MCF 10A (cell line): ENCODE data around the gene NFIX. TPM values are rescaled to one million over a fixed set of nuclear protein-coding genes. Genes with fewer than 3 reads are reported as not detected.

Experiments used
- BruUV-seq: library from RNA; stranded (reverse); fragments of 400-500 nt; replicated peaks from 2 replicates; lab custom pipeline; 2021; lab: Mats Ljungman, UMichigan
- CTCF ChIA-PET: fragments of 300-600 bp; sonication (Branson Sonifier 250); formaldehyde crosslinking; extraction: SDS; loops from one replicate; lab custom pipeline; 2021; ENCODE audit warnings: antibody characterized with exemption, inconsistent platforms; lab: Yijun Ruan, JAX
- POLR2A ChIA-PET: fragments of 300-600, 350-650 bp; sonication (Branson Sonifier 250); formaldehyde crosslinking; extraction: SDS; loops from one replicate; lab custom pipeline; 2020; ENCODE audit warnings: antibody characterized with exemption, inconsistent platforms; lab: Yijun Ruan, JAX
- DNase-seq: peaks from one replicate; pipeline ENCODE4 v3.0.0-alpha.2; 2018; ENCODE audit not compliant: unreplicated experiment
- H3K27ac Mint-ChIP-seq: one replicate; pipeline ENCODE4 v1.8.0; 2022; ENCODE audit warnings: mild to moderate bottlenecking, low read depth, mixed read lengths; ENCODE audit not compliant: unreplicated experiment
- H3K27me3 Mint-ChIP-seq: one replicate; pipeline ENCODE4 v1.8.0; 2022; ENCODE audit warnings: mixed read lengths; ENCODE audit not compliant: insufficient read depth, unreplicated experiment
- H3K36me3 Mint-ChIP-seq: one replicate; pipeline ENCODE4 v1.8.0; 2022; ENCODE audit warnings: mild to moderate bottlenecking, moderate library complexity, mixed read lengths; ENCODE audit not compliant: insufficient read depth, unreplicated experiment
- H3K4me1 Mint-ChIP-seq: one replicate; pipeline ENCODE4 v1.8.0; 2022; ENCODE audit warnings: mixed read lengths; ENCODE audit not compliant: insufficient read depth, unreplicated experiment
- H3K4me3 Mint-ChIP-seq: one replicate; pipeline ENCODE4 v1.8.0; 2022; ENCODE audit warnings: mild to moderate bottlenecking, moderate library complexity, mixed read lengths; ENCODE audit not compliant: unreplicated experiment
- H3K9me3 Mint-ChIP-seq: one replicate; pipeline ENCODE4 v1.8.0; 2022; ENCODE audit warnings: mixed read lengths; ENCODE audit not compliant: unreplicated experiment
- intact Hi-C: fragments of 100-400 bp; cut with micrococcal nuclease; formaldehyde crosslinking; loops from 2 replicates; pipeline ENCODE4 v1.14.1; 2022
- total RNA-seq: library from RNA; stranded (reverse); gene quantifications from 2 replicates; pipeline ENCODE4 v1.2.3, GENCODE V29; 2022
- TF ChIP-seq, protein P1 (sequence below): fragments of 200-600 bp; IDR thresholded peaks from one replicate; pipeline ENCODE4 v1.8.0; 2022; ENCODE audit warnings: antibody characterized with exemption, mild to moderate bottlenecking; ENCODE audit not compliant: unreplicated experiment

Gene NFIX
- total RNA-seq, 1 experiment from 2014 or later, result 27.2 TPM

GRCh38 chr19:13024951-13025697 is 29.8 kb downstream of the NFIX start:
- H3K4me3 Mint-ChIP-seq, result peak overlapping the region; percentile 69
- intact Hi-C loops, result loop anchor here (5.0 kb wide), 1 partner anchor 37 kb away; no protein-coding TSS in a partner anchor
- H3K4me1 Mint-ChIP-seq, result peaks cover 42% of the 10 kb centered on the region
- no TSS peak for BruUV-seq
- ChIA-PET POLR2A (interaction anchor here (0.5 to 3.5 kb wide), 7 partner anchors 8 to 92 kb away, joined by 3 to 45 read pairs (median 4); no protein-coding TSS in a partner anchor), CTCF (interaction anchor here (0.6 to 2.1 kb wide), 7 partner anchors 9 to 238 kb away, joined by 3 to 8 read pairs (median 6); no protein-coding TSS in a partner anchor)
- H3K27me3 Mint-ChIP-seq, result no peaks in the 10 kb centered on the region
- DNase-seq, result no peak
- TF ChIP-seq, protein P1, sequence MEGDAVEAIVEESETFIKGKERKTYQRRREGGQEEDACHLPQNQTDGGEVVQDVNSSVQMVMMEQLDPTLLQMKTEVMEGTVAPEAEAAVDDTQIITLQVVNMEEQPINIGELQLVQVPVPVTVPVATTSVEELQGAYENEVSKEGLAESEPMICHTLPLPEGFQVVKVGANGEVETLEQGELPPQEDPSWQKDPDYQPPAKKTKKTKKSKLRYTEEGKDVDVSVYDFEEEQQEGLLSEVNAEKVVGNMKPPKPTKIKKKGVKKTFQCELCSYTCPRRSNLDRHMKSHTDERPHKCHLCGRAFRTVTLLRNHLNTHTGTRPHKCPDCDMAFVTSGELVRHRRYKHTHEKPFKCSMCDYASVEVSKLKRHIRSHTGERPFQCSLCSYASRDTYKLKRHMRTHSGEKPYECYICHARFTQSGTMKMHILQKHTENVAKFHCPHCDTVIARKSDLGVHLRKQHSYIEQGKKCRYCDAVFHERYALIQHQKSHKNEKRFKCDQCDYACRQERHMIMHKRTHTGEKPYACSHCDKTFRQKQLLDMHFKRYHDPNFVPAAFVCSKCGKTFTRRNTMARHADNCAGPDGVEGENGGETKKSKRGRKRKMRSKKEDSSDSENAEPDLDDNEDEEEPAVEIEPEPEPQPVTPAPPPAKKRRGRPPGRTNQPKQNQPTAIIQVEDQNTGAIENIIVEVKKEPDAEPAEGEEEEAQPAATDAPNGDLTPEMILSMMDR, result no peak
- peaks cover 16% of the 10 kb centered on the region for H3K36me3 Mint-ChIP-seq
- H3K27ac Mint-ChIP-seq, result peak overlapping the region; percentile 71
- no peaks in the 10 kb centered on the region for H3K9me3 Mint-ChIP-seq

DNA sequence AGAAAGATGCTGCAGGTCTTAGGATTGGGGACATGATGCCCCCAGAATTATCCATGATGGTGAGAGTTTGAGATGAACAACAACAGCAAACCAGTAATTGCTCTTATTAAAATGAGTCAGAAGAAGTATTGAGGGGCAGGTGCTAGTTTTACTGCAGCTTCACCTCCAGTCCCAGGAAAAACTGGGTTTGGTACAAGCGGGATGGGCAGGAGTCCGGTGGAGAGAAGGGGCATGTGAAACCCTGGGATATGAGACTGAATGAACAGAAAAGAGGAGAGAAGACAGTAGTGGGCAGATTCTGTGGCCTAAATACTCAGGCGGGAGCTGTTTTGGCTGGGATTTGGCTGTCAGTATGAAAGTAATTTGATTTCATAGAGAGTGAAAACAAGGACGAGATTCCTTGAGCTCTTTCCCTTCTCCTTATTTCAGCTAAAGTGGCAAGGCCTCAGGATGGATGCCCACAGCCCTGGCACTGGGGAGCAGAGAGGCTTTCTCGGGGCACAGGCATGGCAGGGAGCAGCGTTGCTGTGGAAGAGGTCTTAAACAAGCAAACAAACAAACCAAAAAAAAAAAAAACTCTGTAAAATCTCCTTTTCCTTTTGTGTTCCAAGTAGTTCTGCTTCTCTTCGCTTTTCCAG is 30.7 kb downstream of the NFIX start:
- DNase-seq, result no peak
- peak overlapping the region; percentile 71 for H3K27ac Mint-ChIP-seq
- no TSS peak for BruUV-seq
- H3K4me1 Mint-ChIP-seq, result peaks cover 42% of the 10 kb centered on the region
- H3K4me3 Mint-ChIP-seq, result peak overlapping the region; percentile 69
- intact Hi-C loops, result no loop called here
- no peaks in the 10 kb centered on the region for H3K27me3 Mint-ChIP-seq
- POLR2A ChIA-PET, result interaction anchor here (0.6 to 3.5 kb wide), 6 partner anchors 8 to 606 kb away, joined by 3 to 45 read pairs (median 3); no protein-coding TSS in a partner anchor
- no peaks in the 10 kb centered on the region for H3K9me3 Mint-ChIP-seq
- CTCF ChIA-PET, result interaction anchor here (0.6 to 1.1 kb wide), 5 partner anchors 8 to 1650 kb away, joined by 3 to 6 read pairs (median 4); no protein-coding TSS in a partner anchor
- TF ChIP-seq, protein P1, result no peak
- H3K36me3 Mint-ChIP-seq, result peaks cover 16% of the 10 kb centered on the region

- Mint-ChIP-seq H3K9me3 (no peaks in the 10 kb centered on the region), H3K27ac (peak overlapping the region; percentile 71), H3K36me3 (peaks cover 16% of the 10 kb centered on the region), H3K27me3 (no peaks in the 10 kb centered on the region), H3K4me3 (peak overlapping the region; percentile 69), H3K4me1 (peaks cover 42% of the 10 kb centered on the region)
- POLR2A ChIA-PET, result interaction anchor here (0.6 to 3.5 kb wide), 6 partner anchors 12 to 605 kb away, joined by 3 to 45 read pairs (median 3); no protein-coding TSS in a partner anchor
- intact Hi-C loops, result no loop called here
- DNase-seq, result peak; percentile 66
- TF ChIP-seq, protein P1, result no peak
- CTCF ChIA-PET, result interaction anchor here (0.6 to 2.2 kb wide), 8 partner anchors 13 to 108 kb away, joined by 3 to 7 read pairs (median 4); no protein-coding TSS in a partner anchor
- no TSS peak for BruUV-seq
These were observed 31.4 kb downstream of the NFIX start for GRCh38 chr19:13026462-13027370.
